K562 (cell line): Measurements from ENCODE around the gene METTL15. TPM values are rescaled to one million over a fixed set of nuclear protein-coding genes. Genes with fewer than 3 reads are reported as not detected.

Experiments used
- PURB ChIP-seq: sonication (generic); formaldehyde crosslinking; IDR thresholded peaks from 2 replicates; pipeline ENCODE4 v1.9.0; 2021; ENCODE audit warnings: low read depth, mild to moderate bottlenecking, missing genetic modification reagents
- TCF7L2 ChIP-seq: fragments of 150-350 bp; IDR thresholded peaks from 2 replicates; pipeline ENCODE4 v1.6.1; 2016; ENCODE audit warnings: low read depth, mild to moderate bottlenecking, low read length, moderate library complexity
- TFAM ChIP-seq: fragments of 250-450 bp; sonication (Bioruptor Pico); conservative IDR thresholded peaks from 2 replicates; pipeline ENCODE4 v1.5.0; 2021; ENCODE audit warnings: mild to moderate bottlenecking, moderate library complexity
- ZFP1 ChIP-seq: fragments of 450-650 bp; formaldehyde crosslinking; IDR thresholded peaks from 2 replicates; pipeline ENCODE4 v1.4.0; 2020; ENCODE audit warnings: mild to moderate bottlenecking, mixed read lengths
- ZFP36 ChIP-seq: fragments of 150-350 bp; IDR thresholded peaks from 2 replicates; pipeline ENCODE4 v1.6.1; 2018; ENCODE audit warnings: low read length, low read depth; ENCODE audit not compliant: partially characterized antibody
- ZNF134 ChIP-seq: fragments of 250-450 bp; sonication (Bioruptor Pico); conservative IDR thresholded peaks from 2 replicates; pipeline ENCODE4 v1.4.0; 2020
- ZNF717 ChIP-seq: fragments of 250-450 bp; sonication (Bioruptor Pico); IDR thresholded peaks from 2 replicates; pipeline ENCODE4 v1.5.0; 2021
- polyA plus RNA-seq, 8 experiments: library from polyadenylated mRNA; depleted of rRNA in 4 of 8; stranded (reverse) in 5 of 8; unstranded in 3 of 8; fragments of >200 nt; fragmentation: Nextera tagmentation in 2 of 8; fragmentation: Illumina TruSeq in 1 of 8; extraction: Ambion mirVana in 2 of 8; extraction: Trizol in 1 of 8; gene quantifications; 2 replicates each; pipeline versions ENCODE4 v1.2.1 to v1.2.3, GENCODE V29; 2011 to 2014; ENCODE audit warnings: inconsistent platforms in 1 of 8, missing spikeins in 1 of 8
- total RNA-seq, 7 experiments: library from RNA; depleted of rRNA in 6 of 7; stranded (reverse); fragments of >200 nt in 6 of 7; fragmentation: Illumina TruSeq in 2 of 7; extraction: Trizol in 2 of 7; gene quantifications; 2 replicates each; pipeline versions ENCODE4 v1.2.1 to v1.2.3, GENCODE V29; 2011 to 2021; ENCODE audit warnings: low replicate concordance in 1 of 7
- TF ChIP-seq, protein P1 (sequence below): sonication (generic); formaldehyde crosslinking; IDR thresholded peaks from 2 replicates; pipeline ENCODE4 v1.8.1; 2023; ENCODE audit warnings: mild to moderate bottlenecking, missing genetic modification reagents
- TF ChIP-seq, protein P2 (sequence below): fragments of 250-450 bp; sonication (Bioruptor Pico); IDR thresholded peaks from 2 replicates; pipeline ENCODE4 v1.8.0; 2022; ENCODE audit warnings: inconsistent platforms

Gene METTL15
- total and polyA plus RNA-seq, 9 of the 15 experiments (the other 6 are each of a cell fraction or from before 2014, with no cell fraction given), result 10.7 to 21.7 (median 15.9) TPM

DNA sequence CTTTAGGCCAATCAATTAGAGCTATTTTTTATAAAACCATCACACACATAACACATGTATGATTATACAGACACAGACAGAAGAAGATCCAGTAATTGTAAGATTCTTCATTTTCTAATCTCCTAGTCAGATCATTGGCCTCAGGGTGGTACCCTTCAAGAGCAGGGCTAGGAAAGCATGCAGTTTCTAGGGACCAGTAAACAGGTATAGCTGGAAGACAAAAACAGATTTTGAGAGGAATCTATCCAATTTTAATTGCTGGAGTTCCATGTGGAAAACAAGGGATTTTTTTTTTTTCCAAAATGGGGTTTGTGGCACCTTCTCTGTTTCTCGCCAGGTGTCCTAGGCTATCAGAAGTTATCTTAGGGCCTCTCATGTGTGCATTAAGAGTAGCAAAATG, 29.6 kb downstream of the METTL15 start (continued):
- TF ChIP-seq, protein P1, sequence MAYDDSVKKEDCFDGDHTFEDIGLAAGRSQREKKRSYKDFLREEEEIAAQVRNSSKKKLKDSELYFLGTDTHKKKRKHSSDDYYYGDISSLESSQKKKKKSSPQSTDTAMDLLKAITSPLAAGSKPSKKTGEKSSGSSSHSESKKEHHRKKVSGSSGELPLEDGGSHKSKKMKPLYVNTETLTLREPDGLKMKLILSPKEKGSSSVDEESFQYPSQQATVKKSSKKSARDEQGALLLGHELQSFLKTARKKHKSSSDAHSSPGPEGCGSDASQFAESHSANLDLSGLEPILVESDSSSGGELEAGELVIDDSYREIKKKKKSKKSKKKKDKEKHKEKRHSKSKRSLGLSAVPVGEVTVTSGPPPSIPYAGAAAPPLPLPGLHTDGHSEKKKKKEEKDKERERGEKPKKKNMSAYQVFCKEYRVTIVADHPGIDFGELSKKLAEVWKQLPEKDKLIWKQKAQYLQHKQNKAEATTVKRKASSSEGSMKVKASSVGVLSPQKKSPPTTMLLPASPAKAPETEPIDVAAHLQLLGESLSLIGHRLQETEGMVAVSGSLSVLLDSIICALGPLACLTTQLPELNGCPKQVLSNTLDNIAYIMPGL (CRISPR knock-in tag), result no peak
- TF ChIP-seq ZFP1 (no peak), ZNF134 (CRISPR knock-in tag) (no peak), ZFP36 (peak; percentile 62), TFAM (CRISPR knock-in tag) (no peak), TCF7L2 (no peak), ZNF717 (CRISPR knock-in tag) (no peak), PURB (CRISPR knock-in tag) (no peak)
- TF ChIP-seq, protein P2, sequence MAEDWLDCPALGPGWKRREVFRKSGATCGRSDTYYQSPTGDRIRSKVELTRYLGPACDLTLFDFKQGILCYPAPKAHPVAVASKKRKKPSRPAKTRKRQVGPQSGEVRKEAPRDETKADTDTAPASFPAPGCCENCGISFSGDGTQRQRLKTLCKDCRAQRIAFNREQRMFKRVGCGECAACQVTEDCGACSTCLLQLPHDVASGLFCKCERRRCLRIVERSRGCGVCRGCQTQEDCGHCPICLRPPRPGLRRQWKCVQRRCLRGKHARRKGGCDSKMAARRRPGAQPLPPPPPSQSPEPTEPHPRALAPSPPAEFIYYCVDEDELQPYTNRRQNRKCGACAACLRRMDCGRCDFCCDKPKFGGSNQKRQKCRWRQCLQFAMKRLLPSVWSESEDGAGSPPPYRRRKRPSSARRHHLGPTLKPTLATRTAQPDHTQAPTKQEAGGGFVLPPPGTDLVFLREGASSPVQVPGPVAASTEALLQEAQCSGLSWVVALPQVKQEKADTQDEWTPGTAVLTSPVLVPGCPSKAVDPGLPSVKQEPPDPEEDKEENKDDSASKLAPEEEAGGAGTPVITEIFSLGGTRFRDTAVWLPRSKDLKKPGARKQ (CRISPR knock-in tag), result no peak
- TF ChIP-seq, all 486 proteins: peak for 2
